H9 (cell line): Measurements from ENCODE around the gene ZNF57. TPM values are rescaled to one million over a fixed set of nuclear protein-coding genes. Genes with fewer than 3 reads are reported as not detected.

Source experiments
- DNase-seq: peaks from one replicate; pipeline ENCODE4 v3.0.0-alpha.2; 2017
- H2AFZ ChIP-seq: one replicate; pipeline ENCODE4 v1.6.1; 2013; ENCODE audit warnings: mild to moderate bottlenecking, low read length, control low read depth, moderate library complexity
- H2AK5ac ChIP-seq: 2 replicates; pipeline ENCODE4 v1.6.1; 2013; ENCODE audit warnings: low read length, control low read depth, mixed read lengths; ENCODE audit not compliant: insufficient read length
- H2BK120ac ChIP-seq: one replicate; pipeline ENCODE4 v1.6.1; 2013; ENCODE audit warnings: low read depth, mild to moderate bottlenecking, low read length, control low read depth, inconsistent platforms; ENCODE audit not compliant: poor library complexity, severe bottlenecking
- H2BK12ac ChIP-seq: 2 replicates; pipeline ENCODE4 v1.6.1; 2013; ENCODE audit warnings: low read length, control low read depth, mixed read lengths, low read depth; ENCODE audit not compliant: insufficient read length
- H2BK15ac ChIP-seq: 2 replicates; pipeline ENCODE4 v1.6.1; 2013; ENCODE audit warnings: low read depth, low read length, control low read depth
- H2BK20ac ChIP-seq: one replicate; pipeline ENCODE4 v1.6.1; 2013; ENCODE audit warnings: low read depth, mild to moderate bottlenecking, low read length, control low read depth, inconsistent platforms; ENCODE audit not compliant: poor library complexity, severe bottlenecking
- H2BK5ac ChIP-seq: 2 replicates; pipeline ENCODE4 v1.6.1; 2013; ENCODE audit warnings: low read length, control low read depth, mixed read lengths; ENCODE audit not compliant: insufficient read length
- H3K14ac ChIP-seq: 2 replicates; pipeline ENCODE4 v1.6.1; 2013; ENCODE audit warnings: low read length, control low read depth; ENCODE audit not compliant: insufficient read depth
- H3K18ac ChIP-seq: 2 replicates; pipeline ENCODE4 v1.6.1; 2013; ENCODE audit warnings: low read depth, mild to moderate bottlenecking, mixed read lengths, low read length, control low read depth; ENCODE audit not compliant: insufficient read length
- H3K23ac ChIP-seq: 2 replicates; pipeline ENCODE4 v1.6.1; 2013; ENCODE audit warnings: low read length, control low read depth, mixed read lengths, low read depth; ENCODE audit not compliant: insufficient read length
- H3K23me2 ChIP-seq: 2 replicates; pipeline ENCODE4 v1.6.1; 2013; ENCODE audit warnings: low read depth, mild to moderate bottlenecking, mixed read lengths, low read length, control low read depth; ENCODE audit not compliant: insufficient read length, poor library complexity, severe bottlenecking
- H3K27ac ChIP-seq: 2 replicates; pipeline ENCODE4 v1.5.1; 2013; ENCODE audit warnings: low read length, control low read depth, mixed read lengths, low read depth; ENCODE audit not compliant: insufficient read length
- H3K27me3 ChIP-seq: 2 replicates; pipeline ENCODE4 v1.6.1; 2013; ENCODE audit warnings: low read length, control low read depth, inconsistent platforms; ENCODE audit not compliant: insufficient read depth
- H3K4ac ChIP-seq: 2 replicates; pipeline ENCODE4 v1.6.1; 2013; ENCODE audit warnings: low read depth, mild to moderate bottlenecking, control low read depth, inconsistent platforms, low read length, moderate library complexity
- H3K4me1 ChIP-seq: 2 replicates; pipeline ENCODE4 v1.6.1; 2013; ENCODE audit warnings: low read length, control low read depth, inconsistent platforms; ENCODE audit not compliant: insufficient read depth
- H3K4me2 ChIP-seq: 2 replicates; pipeline ENCODE4 v1.6.1; 2013; ENCODE audit warnings: low read length, control low read depth, mixed read lengths; ENCODE audit not compliant: insufficient read length, insufficient read depth
- H3K56ac ChIP-seq: 2 replicates; pipeline ENCODE4 v1.6.1; 2013; ENCODE audit warnings: low read depth, mild to moderate bottlenecking, mixed read lengths, low read length, control low read depth; ENCODE audit not compliant: insufficient read length
- H3K79me1 ChIP-seq: 2 replicates; pipeline ENCODE4 v1.6.1; 2013; ENCODE audit warnings: low read depth, mild to moderate bottlenecking, moderate library complexity, low read length, control low read depth, inconsistent platforms; ENCODE audit not compliant: insufficient read depth, poor library complexity, severe bottlenecking
- H3K79me2 ChIP-seq: 2 replicates; pipeline ENCODE4 v1.6.1; 2013; ENCODE audit warnings: low read length, control low read depth, inconsistent platforms; ENCODE audit not compliant: insufficient read depth
- H3K9ac ChIP-seq: 2 replicates; pipeline ENCODE4 v1.6.1; 2013; ENCODE audit warnings: low read length, control low read depth, mixed read lengths; ENCODE audit not compliant: insufficient read length; ENCODE audit errors: extremely low read depth
- H3K9me3 ChIP-seq: one replicate; pipeline ENCODE4 v1.6.1; 2013; ENCODE audit warnings: low read depth, low read length, inconsistent platforms; ENCODE audit not compliant: control insufficient read depth
- H3T11ph ChIP-seq: one replicate; pipeline ENCODE4 v1.6.1; 2013; ENCODE audit warnings: mild to moderate bottlenecking, low read length, control low read depth, inconsistent platforms
- H4K20me1 ChIP-seq: one replicate; pipeline ENCODE4 v1.6.1; 2013; ENCODE audit not compliant: control insufficient read depth, insufficient read length, insufficient read depth
- H4K5ac ChIP-seq: 2 replicates; pipeline ENCODE4 v1.6.1; 2013; ENCODE audit warnings: low read depth, mild to moderate bottlenecking, mixed read lengths, low read length, control low read depth; ENCODE audit not compliant: insufficient read length
- H4K8ac ChIP-seq: replicated peaks from 2 replicates; pipeline ENCODE4 v1.6.1; 2013; ENCODE audit warnings: low read length, control low read depth, mixed read lengths, low read depth; ENCODE audit not compliant: insufficient read length
- H4K91ac ChIP-seq: 2 replicates; pipeline ENCODE4 v1.6.1; 2013; ENCODE audit warnings: low read depth, mild to moderate bottlenecking, moderate library complexity, mixed read lengths, low read length, control low read depth; ENCODE audit not compliant: insufficient read length
- H3K27ac Mint-ChIP-seq, 3 experiments: 2 replicates in 2 of 3; 3 replicates in 1 of 3; pipeline ENCODE4 v1.8.0; 2020 to 2021; ENCODE audit warnings: mixed read lengths in 3 of 3, mild to moderate bottlenecking in 1 of 3, moderate library complexity in 1 of 3
- H3K27me3 Mint-ChIP-seq: 2 replicates; pipeline ENCODE4 v1.8.0; 2021; ENCODE audit warnings: low read depth, mild to moderate bottlenecking, moderate library complexity, mixed read lengths
- H3K36me3 Mint-ChIP-seq, 3 experiments: 2 replicates in 2 of 3; 3 replicates in 1 of 3; pipeline ENCODE4 v1.8.0; 2020 to 2021; ENCODE audit warnings: low read depth in 3 of 3, mixed read lengths in 3 of 3; ENCODE audit not compliant: insufficient read depth in 1 of 3
- H3K4me1 Mint-ChIP-seq, 2 experiments: 2 replicates each; pipeline ENCODE4 v1.8.0; 2020; ENCODE audit warnings: mixed read lengths in 2 of 2
- H3K4me3 Mint-ChIP-seq, 2 experiments: 2 replicates in 1 of 2; 3 replicates in 1 of 2; pipeline ENCODE4 v1.8.0; 2020 to 2021; ENCODE audit warnings: mild to moderate bottlenecking in 2 of 2, mixed read lengths in 2 of 2, moderate library complexity in 1 of 2
- H3K9me3 Mint-ChIP-seq, 2 experiments: 2 replicates in 1 of 2; 3 replicates in 1 of 2; pipeline ENCODE4 v1.8.0; 2020; ENCODE audit warnings: mild to moderate bottlenecking in 2 of 2, mixed read lengths in 2 of 2, moderate library complexity in 1 of 2
- WGBS: extraction: QIAGEN DNeasy Blood & Tissue Kit; methylation state at CpG from one replicate; pipeline ENCODE4 v1.1.7; 2013; ENCODE audit warnings: missing lambda C conversion rate, low lambda C conversion rate, mixed read lengths; ENCODE audit not compliant: insufficient read length; ENCODE audit errors: extremely low coverage; 5-methylcytosine and 5-hydroxymethylcytosine counted together
- total RNA-seq: library from RNA; stranded (reverse); gene quantifications from 2 replicates; pipeline ENCODE4 v1.2.1, GENCODE V29; 2021
- TF ChIP-seq, protein P1 (sequence below): fragments of 200-600 bp; sonication (generic); conservative IDR thresholded peaks from 3 replicates; pipeline ENCODE4 v1.8.0; 2021; ENCODE audit warnings: antibody characterized with exemption, mild to moderate bottlenecking

The ZNF57 gene
- total RNA-seq, 1 experiment from 2014 or later: 7.8 TPM

DNA sequence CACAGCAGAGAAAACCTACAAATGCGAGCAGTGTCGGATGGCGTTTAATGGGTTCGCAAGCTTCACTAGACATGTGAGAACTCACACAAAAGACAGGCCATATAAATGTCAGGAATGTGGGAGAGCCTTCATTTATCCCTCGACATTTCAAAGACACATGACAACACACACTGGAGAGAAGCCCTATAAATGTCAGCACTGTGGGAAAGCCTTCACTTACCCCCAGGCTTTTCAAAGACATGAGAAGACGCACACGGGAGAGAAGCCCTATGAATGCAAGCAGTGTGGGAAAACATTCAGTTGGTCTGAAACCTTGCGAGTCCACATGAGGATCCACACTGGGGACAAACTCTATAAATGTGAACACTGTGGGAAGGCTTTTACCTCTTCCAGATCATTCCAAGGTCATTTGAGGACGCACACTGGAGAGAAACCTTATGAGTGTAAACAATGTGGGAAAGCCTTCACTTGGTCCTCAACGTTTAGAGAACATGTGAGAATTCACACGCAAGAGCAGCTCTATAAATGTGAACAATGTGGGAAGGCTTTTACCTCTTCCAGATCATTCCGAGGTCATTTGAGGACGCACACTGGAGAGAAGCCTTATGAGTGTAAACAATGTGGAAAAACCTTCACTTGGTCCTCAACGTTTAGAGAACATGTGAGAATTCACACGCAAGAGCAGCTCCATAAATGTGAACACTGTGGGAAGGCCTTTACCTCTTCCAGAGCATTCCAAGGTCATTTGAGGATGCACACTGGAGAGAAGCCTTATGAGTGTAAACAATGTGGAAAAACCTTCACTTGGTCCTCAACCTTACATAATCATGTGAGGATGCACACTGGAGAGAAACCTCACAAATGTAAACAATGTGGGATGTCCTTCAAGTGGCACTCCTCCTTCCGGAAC is 16.8 kb downstream of the ZNF57 start:
- Mint-ChIP-seq H3K9me3 (peaks cover 27 to 55% of the 10 kb centered on the region in 2 experiments), H3K4me3 (no peak overlapping the region), H3K4me1 (peaks cover 0 to under 1% of the 10 kb centered on the region in 2 experiments; a peak in 1 of 4 replicates), H3K27me3 (no peaks in the 10 kb centered on the region; the same call in 1 of the 2 replicates), H3K27ac (no peak overlapping the region), H3K36me3 (peaks cover 58 to 67% (median 59%) of the 10 kb centered on the region in 3 experiments)
- Histone ChIP-seq H3K18ac (no peak overlapping the region), H4K8ac (no peak overlapping the region), H3T11ph (no peak overlapping the region), H2AFZ (no peak overlapping the region), H3K9me3 (peaks cover 19% of the 10 kb centered on the region), H3K4me2 (no peak overlapping the region), H3K23ac (no peak overlapping the region), H4K20me1 (no peaks in the 10 kb centered on the region), H3K56ac (no peak overlapping the region), H4K5ac (no peak overlapping the region), H2BK12ac (no peak overlapping the region), H3K79me1 (no peaks in the 10 kb centered on the region), H3K4ac (no peak overlapping the region), H3K4me1 (no peaks in the 10 kb centered on the region), H3K14ac (no peak overlapping the region), H2BK5ac (no peak overlapping the region), H2BK120ac (no peak overlapping the region), H3K79me2 (no peaks in the 10 kb centered on the region), H3K23me2 (no peaks in the 10 kb centered on the region), H3K27me3 (no peaks in the 10 kb centered on the region), H2AK5ac (no peak overlapping the region), H2BK15ac (no peak overlapping the region), H3K9ac (no peak overlapping the region), H3K27ac (no peak overlapping the region), H2BK20ac (no peak overlapping the region), H4K91ac (no peak overlapping the region)
- TF ChIP-seq, protein P1, sequence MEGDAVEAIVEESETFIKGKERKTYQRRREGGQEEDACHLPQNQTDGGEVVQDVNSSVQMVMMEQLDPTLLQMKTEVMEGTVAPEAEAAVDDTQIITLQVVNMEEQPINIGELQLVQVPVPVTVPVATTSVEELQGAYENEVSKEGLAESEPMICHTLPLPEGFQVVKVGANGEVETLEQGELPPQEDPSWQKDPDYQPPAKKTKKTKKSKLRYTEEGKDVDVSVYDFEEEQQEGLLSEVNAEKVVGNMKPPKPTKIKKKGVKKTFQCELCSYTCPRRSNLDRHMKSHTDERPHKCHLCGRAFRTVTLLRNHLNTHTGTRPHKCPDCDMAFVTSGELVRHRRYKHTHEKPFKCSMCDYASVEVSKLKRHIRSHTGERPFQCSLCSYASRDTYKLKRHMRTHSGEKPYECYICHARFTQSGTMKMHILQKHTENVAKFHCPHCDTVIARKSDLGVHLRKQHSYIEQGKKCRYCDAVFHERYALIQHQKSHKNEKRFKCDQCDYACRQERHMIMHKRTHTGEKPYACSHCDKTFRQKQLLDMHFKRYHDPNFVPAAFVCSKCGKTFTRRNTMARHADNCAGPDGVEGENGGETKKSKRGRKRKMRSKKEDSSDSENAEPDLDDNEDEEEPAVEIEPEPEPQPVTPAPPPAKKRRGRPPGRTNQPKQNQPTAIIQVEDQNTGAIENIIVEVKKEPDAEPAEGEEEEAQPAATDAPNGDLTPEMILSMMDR: no peak
- no CpG with 5 or more reads among the region's 16 CpGs for WGBS
- DNase-seq: no peak
